ENCODE results near the gene SERGEF. TPM values are rescaled to one million over a fixed set of nuclear protein-coding genes. Genes with fewer than 3 reads are reported as not detected.
A peak's percentile ranks its signal among the peaks of the same experiment; 100 is the strongest.

The SERGEF gene
- total and polyA plus RNA-seq, 10 of the 15 experiments (the other 5 are each of a cell fraction or from before 2014, with no cell fraction given), result 14.6 to 27.8 (median 22.4) TPM

- POLR2A ChIA-PET, result interaction anchor here (0.6 to 1.3 kb wide), 5 partner anchors 10 to 102 kb away, joined by 3 to 5 read pairs (median 4); partner anchors contain the start of gene SAAL1
Measured at GRCh38 chr11:18013790-18014507, 1.1 kb upstream of the SERGEF start.

More at GRCh38 chr11:18013790-18014507, 1.1 kb upstream of the SERGEF start:
- no peaks in the 10 kb centered on the region for H3K36me3 ChIP-seq (ENCODE audit: control insufficient read depth in 2 of 2, insufficient read depth in 2 of 2, low read length in 1 of 2)
- in situ Hi-C loops (cut with MboI) (no loop called here), intact Hi-C loops (cut with micrococcal nuclease; ENCODE audit: unreplicated experiment) (loop anchor here (2.0 kb wide), 1 partner anchor 93 kb away; the partner anchor contains the start of gene SAAL1)
- H4K20me1 ChIP-seq (ENCODE audit: control insufficient read depth, insufficient read depth), result no peaks in the 10 kb centered on the region
- peaks cover 9% of the 10 kb centered on the region for H3K79me2 ChIP-seq (ENCODE audit: control insufficient read depth, insufficient read depth, low read length)
- H3K27me3 ChIP-seq (replicated peaks in 1 of 2; ENCODE audit: control insufficient read depth in 2 of 2, insufficient read depth in 2 of 2, low read length in 1 of 2), result no peaks in the 10 kb centered on the region
- ChIA-PET SMC1A (ENCODE audit: uncharacterized antibody, unreplicated experiment) (interaction anchor here (0.8 to 2.0 kb wide), 11 partner anchors 10 to 512 kb away, joined by 3 to 14 read pairs (median 4); partner anchors contain the start of genes SAAL1 and TSG101), CTCF (interaction anchor here (0.5 to 2.3 kb wide), 19 partner anchors 15 to 241 kb away, joined by 3 to 15 read pairs (median 3); partner anchors contain the start of gene SAAL1), RAD21 (ENCODE audit: unreplicated experiment) (interaction anchor here (0.7 to 1.4 kb wide), 4 partner anchors 8 to 190 kb away, joined by 3 to 10 read pairs (median 4); no protein-coding TSS in a partner anchor)
- H3K9ac ChIP-seq (ENCODE audit: control insufficient read depth, insufficient read depth, low read length), result peak overlapping the region; percentile 82
- ATAC-seq, result no peak
- peak overlapping the region; percentile 78 for H3K27ac ChIP-seq (ENCODE audit: control insufficient read depth, insufficient read depth)
- FAIRE-seq, result peak; percentile 31
- peak overlapping the region; percentile 95 for H2AFZ ChIP-seq (ENCODE audit: control insufficient read depth, low read depth, low read length)
- TF ChIP-seq CTCF (IDR thresholded peaks at IDR 0.05 in 2 of 3, conservative IDR thresholded peaks at IDR 0.05 in 1 of 3; ENCODE audit: control insufficient read depth in 2 of 3, extremely low read depth in 1 of 3, insufficient read depth in 1 of 3, low read depth in 3 of 3, low read length in 3 of 3) (peak in 1 of 3 experiments; percentile 2; a peak in 1 of 6 replicates), ZNF622 (IDR thresholded peaks at IDR 0.05) (no peak), MLLT1 (IDR thresholded peaks at IDR 0.05) (no peak), RAD21 (IDR thresholded peaks at IDR 0.05; ENCODE audit: insufficient read depth, low read depth, low read length) (peak; percentile 38), TBL1XR1 (IDR thresholded peaks at IDR 0.05; ENCODE audit: low read depth, low read length) (0 out of 2 replicates have a peak, but pooled peaks have one; percentile 24)
- BruUV-seq (replicated peaks), result no TSS peak
- H3K4me2 ChIP-seq (ENCODE audit: control insufficient read depth, insufficient read depth), result peak overlapping the region; percentile 69
- no peak for DNase-seq (ENCODE audit: low read depth, low spot score)
- H3K4me3 ChIP-seq, result peak overlapping the region; percentile 88
- 20% methylated on average over 11 of the region's 11 CpGs for WGBS (ENCODE audit: insufficient coverage, insufficient replicate concordance, low lambda C conversion rate, missing lambda C conversion rate)
- H3K9me3 ChIP-seq (replicated peaks; ENCODE audit: control insufficient read depth, insufficient read depth, low read length), result no peaks in the 10 kb centered on the region
- peaks cover 23% of the 10 kb centered on the region for H3K4me1 ChIP-seq (ENCODE audit: control insufficient read depth, insufficient read depth, low read length)
